ENCODE measurements around the gene PHLPP1. TPM values are rescaled to one million over a fixed set of nuclear protein-coding genes. Genes with fewer than 3 reads are reported as not detected.
"Not testable (repeated sequence)": the region's sequence is repeated elsewhere in the genome, so short reads cannot be mapped to it uniquely, and the experiment has no call there.

Gene PHLPP1
- total and polyA plus RNA-seq, 5 experiments from 2014 or later = 0.17 to 9.4 (median 0.44) TPM

- no peak for DNase-seq
- peak overlapping the region in 1 of 10 donors; percentile 3 for H3K27ac Mint-ChIP-seq
- POLR2A ChIA-PET = no interaction called here
- no peaks in the 10 kb centered on the region for H3K27me3 Mint-ChIP-seq
- ATAC-seq = no peak
- H3K4me1 Mint-ChIP-seq = peaks cover 0 to 2% (median 0%) of the 10 kb centered on the region in 4 donors
- H3K36me3 Mint-ChIP-seq = peaks cover 13 to 30% (median 23%) of the 10 kb centered on the region in 3 donors
- H3K9me3 Mint-ChIP-seq = no peaks in the 10 kb centered on the region
- no peak overlapping the region for H3K4me3 Mint-ChIP-seq
These were observed 189.3 kb downstream of the PHLPP1 start for GRCh38 chr18:62904396-62905285.

GRCh38 chr18:62912885-62913284 lies 197.5 kb downstream of the PHLPP1 start:
- peaks cover 0 to 17% (median 8%) of the 10 kb centered on the region in 3 donors for H3K36me3 Mint-ChIP-seq
- DNase-seq (no peak), ATAC-seq (no peak)
- peaks cover 0 to 3% (median 0%) of the 10 kb centered on the region in 9 donors for H3K9me3 Mint-ChIP-seq
- peak overlapping the region in 1 of 10 donors; percentile 35 for H3K27ac Mint-ChIP-seq
- no peaks in the 10 kb centered on the region for H3K27me3 Mint-ChIP-seq
- H3K4me3 Mint-ChIP-seq = no peak overlapping the region
- POLR2A ChIA-PET = no interaction called here
- peaks cover 0 to 13% (median 0%) of the 10 kb centered on the region in 4 donors for H3K4me1 Mint-ChIP-seq

DNA sequence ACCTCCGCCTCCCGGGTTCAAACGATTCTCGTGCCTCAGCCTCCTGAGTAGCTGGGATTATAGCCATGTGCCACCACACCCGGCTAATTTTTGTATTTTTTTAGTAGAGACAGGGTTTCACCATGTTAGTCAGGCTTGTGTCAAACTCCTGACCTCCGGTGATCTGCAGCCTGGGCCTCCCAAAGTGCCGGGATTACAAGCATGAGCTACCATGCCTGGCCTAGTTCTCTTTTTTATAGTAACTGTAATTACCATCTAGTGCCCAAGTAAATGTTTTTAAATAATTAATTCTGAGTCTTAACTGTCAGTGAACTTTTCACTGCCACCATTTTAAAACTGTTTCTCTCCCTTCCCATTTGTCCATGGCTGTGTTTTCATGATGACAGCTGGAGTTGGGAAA lies 198.5 kb downstream of the PHLPP1 start:
- not testable (repeated sequence) for H3K27ac Mint-ChIP-seq, H3K4me3 Mint-ChIP-seq, DNase-seq, H3K27me3 Mint-ChIP-seq, ATAC-seq, H3K9me3 Mint-ChIP-seq
- peaks cover 0 to 18% (median 11%) of the 10 kb centered on the region in 3 donors for H3K36me3 Mint-ChIP-seq
- POLR2A ChIA-PET = interaction anchor here (0.7 kb wide), 2 partner anchors 18 to 1518 kb away, joined by 5 to 7 read pairs; no protein-coding TSS in a partner anchor
- peaks cover 0 to 13% (median 0%) of the 10 kb centered on the region in 4 donors for H3K4me1 Mint-ChIP-seq

DNA sequence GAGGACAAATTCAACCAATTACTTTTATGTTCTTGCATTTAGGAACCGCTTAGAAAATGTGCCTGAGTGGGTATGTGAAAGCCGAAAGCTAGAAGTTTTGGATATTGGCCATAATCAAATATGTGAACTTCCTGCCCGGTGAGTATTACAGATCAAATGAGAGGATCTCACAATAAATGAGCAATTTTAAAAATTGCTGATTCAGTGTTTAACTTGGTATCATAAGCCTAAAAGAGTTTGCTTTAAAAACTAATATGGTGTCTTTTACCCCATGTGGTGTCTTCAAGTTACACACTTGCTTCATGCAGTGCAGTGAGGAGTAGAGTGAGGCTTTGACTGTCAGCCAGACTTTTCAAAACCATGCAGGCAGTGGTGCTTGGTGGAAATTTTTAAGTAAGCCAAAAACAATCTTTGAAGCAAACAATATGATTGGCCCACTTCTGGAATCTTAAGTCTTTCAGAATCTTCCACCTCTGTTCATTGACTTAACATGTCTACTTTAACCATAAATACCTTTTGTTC lies 199.6 kb downstream of the PHLPP1 start:
- no peak for ATAC-seq
- Mint-ChIP-seq H3K36me3 (peaks cover 0 to 20% (median 13%) of the 10 kb centered on the region in 3 donors), H3K9me3 (peaks cover 0 to 3% (median 0%) of the 10 kb centered on the region in 9 donors), H3K4me1 (peaks cover 0 to 13% (median 0%) of the 10 kb centered on the region in 4 donors), H3K4me3 (no peak overlapping the region), H3K27me3 (no peaks in the 10 kb centered on the region), H3K27ac (no peak overlapping the region)
- POLR2A ChIA-PET = no interaction called here
- no peak for DNase-seq

GRCh38 chr18:62918361-62918760 lies 203.0 kb downstream of the PHLPP1 start:
- Mint-ChIP-seq H3K9me3 (no peaks in the 10 kb centered on the region), H3K4me3 (no peak overlapping the region), H3K27me3 (no peaks in the 10 kb centered on the region), H3K4me1 (peaks cover 0 to 13% (median 0%) of the 10 kb centered on the region in 4 donors), H3K27ac (no peak overlapping the region), H3K36me3 (peaks cover 0 to 38% (median 32%) of the 10 kb centered on the region in 3 donors)
- ATAC-seq (no peak), DNase-seq (no peak)
- POLR2A ChIA-PET = interaction anchor here (0.5 kb wide), 1 partner anchor 404 kb away, joined by 3 read pairs; no protein-coding TSS in a partner anchor

- no peaks in the 10 kb centered on the region for H3K27me3 Mint-ChIP-seq
- no peak overlapping the region for H3K27ac Mint-ChIP-seq
- DNase-seq (no peak), ATAC-seq (no peak)
- H3K9me3 Mint-ChIP-seq = no peaks in the 10 kb centered on the region
- POLR2A ChIA-PET = no interaction called here
- H3K36me3 Mint-ChIP-seq = peaks cover 0 to 38% (median 34%) of the 10 kb centered on the region in 3 donors
- H3K4me3 Mint-ChIP-seq = no peak overlapping the region
- peaks cover 0 to 10% (median 0%) of the 10 kb centered on the region in 4 donors for H3K4me1 Mint-ChIP-seq
These were observed 203.9 kb downstream of the PHLPP1 start for GRCh38 chr18:62919109-62919838.

GRCh38 chr18:62925031-62925688 lies 209.8 kb downstream of the PHLPP1 start:
- no peak for DNase-seq
- no peak overlapping the region for H3K27ac Mint-ChIP-seq
- H3K27me3 Mint-ChIP-seq = no peaks in the 10 kb centered on the region
- peaks cover 3 to 40% (median 15%) of the 10 kb centered on the region in 3 donors for H3K36me3 Mint-ChIP-seq
- peaks cover 0 to 5% (median 1%) of the 10 kb centered on the region in 9 donors for H3K9me3 Mint-ChIP-seq
- no peak for ATAC-seq
- H3K4me3 Mint-ChIP-seq = no peak overlapping the region
- POLR2A ChIA-PET = no interaction called here
- H3K4me1 Mint-ChIP-seq = peaks cover 0 to 7% (median 0%) of the 10 kb centered on the region in 4 donors

DNA sequence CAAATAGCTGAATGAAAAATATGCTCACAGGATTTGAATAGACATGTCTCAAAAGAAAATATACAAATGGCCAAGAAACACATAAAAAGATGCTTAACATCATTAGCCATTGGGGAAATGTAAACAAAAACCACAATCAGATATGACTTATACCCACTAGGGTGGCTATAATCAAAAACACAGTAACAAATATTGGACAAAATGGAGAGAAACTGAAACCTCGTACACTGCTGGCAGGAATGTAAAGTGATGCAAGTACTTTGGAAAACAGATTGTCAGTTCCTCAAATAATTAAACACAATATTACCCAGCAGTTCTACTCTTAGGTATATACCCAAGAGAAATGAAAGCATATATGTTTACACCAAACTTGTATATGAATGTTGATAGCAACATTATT lies 213.0 kb downstream of the PHLPP1 start:
- H3K9me3 Mint-ChIP-seq = peaks cover 0 to 28% (median 14%) of the 10 kb centered on the region in 9 donors
- no peak overlapping the region for H3K27ac Mint-ChIP-seq
- DNase-seq (no peak), ATAC-seq (no peak)
- peaks cover 3 to 33% (median 23%) of the 10 kb centered on the region in 3 donors for H3K36me3 Mint-ChIP-seq
- POLR2A ChIA-PET = no interaction called here
- no peaks in the 10 kb centered on the region for H3K27me3 Mint-ChIP-seq
- H3K4me3 Mint-ChIP-seq = no peak overlapping the region
- H3K4me1 Mint-ChIP-seq = peaks cover 0 to 7% (median 0%) of the 10 kb centered on the region in 4 donors

DNA sequence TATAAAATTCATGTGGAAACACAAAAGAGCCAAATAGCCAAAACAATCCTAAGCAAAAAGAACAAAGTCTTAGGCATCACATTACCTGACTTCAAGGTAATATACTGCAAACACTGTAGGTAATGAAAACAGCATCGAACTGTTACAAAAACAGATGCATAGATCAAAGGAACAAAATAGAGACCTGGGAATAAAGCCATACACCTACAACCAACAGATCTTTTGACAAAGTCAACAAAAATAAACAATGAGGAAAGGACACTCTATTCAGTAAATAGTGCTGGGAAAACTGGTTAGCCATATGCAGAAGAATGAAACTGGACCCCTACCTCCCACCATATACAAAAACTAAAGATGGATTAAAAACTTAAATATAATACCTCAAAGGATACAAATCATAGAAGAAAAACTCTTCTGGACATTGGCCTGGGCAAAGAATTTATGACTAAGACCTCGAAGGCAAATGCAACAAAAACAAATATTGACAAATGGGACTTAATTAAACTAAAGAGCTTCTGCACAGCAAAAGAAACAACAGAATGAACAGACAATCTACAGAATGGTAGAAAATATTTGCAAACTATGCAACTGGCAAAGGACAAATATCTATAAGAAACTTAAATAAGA lies 218.0 kb downstream of the PHLPP1 start:
- POLR2A ChIA-PET = no interaction called here
- Mint-ChIP-seq H3K27me3 (no peaks in the 10 kb centered on the region), H3K4me1 (peaks cover 0 to 8% (median 4%) of the 10 kb centered on the region in 4 donors), H3K4me3 (no peak overlapping the region), H3K36me3 (peaks cover 3 to 23% (median 14%) of the 10 kb centered on the region in 3 donors), H3K27ac (no peak overlapping the region), H3K9me3 (peaks cover 3 to 28% (median 16%) of the 10 kb centered on the region in 9 donors)
- no peak for DNase-seq
- ATAC-seq = no peak

- Mint-ChIP-seq H3K9me3 (peaks cover 3 to 23% (median 8%) of the 10 kb centered on the region in 9 donors), H3K36me3 (peaks cover 3 to 15% (median 12%) of the 10 kb centered on the region in 3 donors), H3K27ac (no peak overlapping the region), H3K4me3 (no peak overlapping the region), H3K4me1 (peaks cover 0 to 22% (median 8%) of the 10 kb centered on the region in 4 donors), H3K27me3 (no peaks in the 10 kb centered on the region)
- POLR2A ChIA-PET = no interaction called here
- DNase-seq = no peak
- no peak for ATAC-seq
These were observed 220.7 kb downstream of the PHLPP1 start for GRCh38 chr18:62935994-62936393.

DNA sequence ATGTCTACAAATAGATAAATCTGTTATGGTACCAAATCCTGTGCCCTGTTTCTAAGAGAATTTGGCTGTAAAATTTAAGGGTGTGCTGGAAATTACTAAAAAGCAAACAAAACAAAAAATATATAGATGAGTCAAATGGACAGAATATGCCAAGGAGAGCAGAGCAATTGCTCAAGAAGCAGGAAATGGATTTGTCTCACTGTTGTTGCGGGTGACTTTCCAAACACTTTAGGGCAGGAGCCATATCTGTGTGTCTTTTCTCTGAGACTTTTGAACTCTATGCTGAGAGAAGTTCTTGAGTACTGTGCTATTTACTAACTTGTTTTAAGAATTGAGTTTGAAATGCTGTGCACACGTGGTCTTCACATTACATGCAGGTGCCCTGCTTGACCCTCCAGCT lies 221.7 kb downstream of the PHLPP1 start:
- DNase-seq (no peak), ATAC-seq (no peak)
- no peaks in the 10 kb centered on the region for H3K27me3 Mint-ChIP-seq
- peak overlapping the region in 2 of 10 donors; percentile 19 to 25 for H3K27ac Mint-ChIP-seq
- peaks cover 0 to 22% (median 8%) of the 10 kb centered on the region in 4 donors for H3K4me1 Mint-ChIP-seq
- peaks cover 0 to 14% (median 5%) of the 10 kb centered on the region in 9 donors for H3K9me3 Mint-ChIP-seq
- H3K36me3 Mint-ChIP-seq = peaks cover 3 to 8% (median 6%) of the 10 kb centered on the region in 3 donors
- POLR2A ChIA-PET = no interaction called here
- H3K4me3 Mint-ChIP-seq = no peak overlapping the region

DNA sequence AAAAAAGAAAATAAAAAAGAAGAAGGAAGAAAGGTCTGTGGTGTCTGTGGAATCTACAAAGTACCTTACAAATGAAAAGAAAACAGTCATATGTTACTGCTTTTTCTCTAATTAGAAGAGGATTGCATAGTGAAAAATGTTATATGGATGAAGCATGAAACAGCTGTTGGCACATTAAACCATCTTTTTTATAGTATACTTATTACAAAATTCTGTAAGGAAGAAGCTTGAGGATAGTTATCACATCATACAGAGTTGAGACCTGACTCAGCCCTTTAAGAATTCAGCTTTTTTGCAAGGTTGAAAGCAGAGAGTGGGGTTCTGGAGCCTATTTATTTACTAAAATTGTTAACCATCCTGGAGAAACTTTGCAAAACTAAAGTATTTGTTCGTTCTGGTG lies 222.7 kb downstream of the PHLPP1 start:
- H3K36me3 Mint-ChIP-seq = peaks cover 0 to 9% (median 0%) of the 10 kb centered on the region in 3 donors
- POLR2A ChIA-PET = no interaction called here
- H3K27ac Mint-ChIP-seq = peak overlapping the region in 2 of 10 donors; percentile 21 to 42
- no peak for ATAC-seq
- no peak for DNase-seq
- H3K27me3 Mint-ChIP-seq = no peaks in the 10 kb centered on the region
- peaks cover 0 to 8% (median 0%) of the 10 kb centered on the region in 9 donors for H3K9me3 Mint-ChIP-seq
- H3K4me3 Mint-ChIP-seq = no peak overlapping the region
- peaks cover 0 to 22% (median 8%) of the 10 kb centered on the region in 4 donors for H3K4me1 Mint-ChIP-seq
